Right lobe of liver (tissue), 6 donors: ENCODE measurements around the gene BBLN. TPM values are rescaled to one million over a fixed set of nuclear protein-coding genes. Genes with fewer than 3 reads are reported as not detected.

Experiments
- ATAC-seq, 4 donors: fragments of 200-7000 bp; cut with Tn5 transposase; one replicate each; pipeline ENCODE4 v1.9.1; 2020; ENCODE audit warnings: mild to moderate bottlenecking in 4 of 4, moderate library complexity in 4 of 4
- DNase-seq, 3 donors: peaks; one replicate each; pipeline ENCODE4 v3.0.0-alpha.2; 2020
- H3K27ac ChIP-seq, 3 donors: fragments of 200-600 bp; one replicate each; pipeline ENCODE4 v1.8.0; 2022
- H3K27me3 ChIP-seq, 2 donors: fragments of 200-600 bp; one replicate each; pipeline ENCODE4 v1.8.0; 2022
- H3K36me3 ChIP-seq, 4 donors: fragments of 200-600 bp; sonication (generic) in 1 of 4; one replicate each; pipeline versions ENCODE4 v1.5.1 to v1.8.0; 2017 to 2022; ENCODE audit warnings: control low read depth in 1 of 4
- H3K4me1 ChIP-seq, 4 donors: fragments of 200-600 bp; sonication (generic) in 1 of 4; one replicate each; pipeline versions ENCODE4 v1.5.1 to v1.8.0; 2017 to 2022; ENCODE audit warnings: control low read depth in 1 of 4
- H3K4me3 ChIP-seq, 3 donors: fragments of 200-600 bp; one replicate each; pipeline ENCODE4 v1.8.0; 2022
- H3K9me3 ChIP-seq, 4 donors: fragments of 200-600 bp; sonication (generic) in 1 of 4; one replicate each; pipeline versions ENCODE4 v1.5.1 to v1.8.0; 2017 to 2022; ENCODE audit warnings: control low read depth in 1 of 4
- POLR2A ChIP-seq: fragments of 450-650 bp; IDR thresholded peaks from one replicate; pipeline ENCODE4 v1.6.1; 2017; ENCODE audit warnings: antibody characterized with exemption, mild to moderate bottlenecking
- WGBS: methylation state at CpG from one replicate; pipeline ENCODE4 v1.1.6; 2018; ENCODE audit warnings: low coverage, low lambda C conversion rate; ENCODE audit not compliant: insufficient coverage; ENCODE audit errors: missing lambda C conversion rate; 5-methylcytosine and 5-hydroxymethylcytosine counted together
- intact Hi-C, 2 donors: fragments of 100-400 bp; cut with DNase I; formaldehyde crosslinking; loops; one replicate each; pipeline versions ENCODE4 v1.11.2 to v1.14.1; 2022
- total RNA-seq, 6 experiments: library from RNA; depleted of rRNA in 2 of 6; stranded (reverse); fragments of >200 nt in 2 of 6; fragmentation: NEBNext Ultra II Directional in 3 of 6; extraction: Animal tissue kit (Norgen Biotek cat#: 25700) in 3 of 6; gene quantifications; one replicate each; pipeline versions ENCODE4 v1.1.0 to v1.2.4, GENCODE V29; 2016 to 2023
- TF ChIP-seq, protein P1 (sequence below), 4 donors: fragments of 200-600 bp in 3 of 4; fragments of 450-650 bp in 1 of 4; IDR thresholded peaks; one replicate each; pipeline versions ENCODE4 v1.5.1 to v1.8.0; 2016 to 2022; ENCODE audit warnings: antibody characterized with exemption in 4 of 4, mild to moderate bottlenecking in 2 of 4
- donor health status: DM: no; HTN: yes; CAD: no.
- donor health status: DM: no; HTN: no; CAD: no.
- donor health status: DM: no; HTN: no; CAD: no.
- donor health status: DM: no; HTN: yes; CAD: no.
- donor health status: DM: no; HTN: yes; CAD: no.

Gene BBLN
- total RNA-seq, 6 experiments from 2014 or later, result 13.5 to 192 (median 17.7) TPM

DNA sequence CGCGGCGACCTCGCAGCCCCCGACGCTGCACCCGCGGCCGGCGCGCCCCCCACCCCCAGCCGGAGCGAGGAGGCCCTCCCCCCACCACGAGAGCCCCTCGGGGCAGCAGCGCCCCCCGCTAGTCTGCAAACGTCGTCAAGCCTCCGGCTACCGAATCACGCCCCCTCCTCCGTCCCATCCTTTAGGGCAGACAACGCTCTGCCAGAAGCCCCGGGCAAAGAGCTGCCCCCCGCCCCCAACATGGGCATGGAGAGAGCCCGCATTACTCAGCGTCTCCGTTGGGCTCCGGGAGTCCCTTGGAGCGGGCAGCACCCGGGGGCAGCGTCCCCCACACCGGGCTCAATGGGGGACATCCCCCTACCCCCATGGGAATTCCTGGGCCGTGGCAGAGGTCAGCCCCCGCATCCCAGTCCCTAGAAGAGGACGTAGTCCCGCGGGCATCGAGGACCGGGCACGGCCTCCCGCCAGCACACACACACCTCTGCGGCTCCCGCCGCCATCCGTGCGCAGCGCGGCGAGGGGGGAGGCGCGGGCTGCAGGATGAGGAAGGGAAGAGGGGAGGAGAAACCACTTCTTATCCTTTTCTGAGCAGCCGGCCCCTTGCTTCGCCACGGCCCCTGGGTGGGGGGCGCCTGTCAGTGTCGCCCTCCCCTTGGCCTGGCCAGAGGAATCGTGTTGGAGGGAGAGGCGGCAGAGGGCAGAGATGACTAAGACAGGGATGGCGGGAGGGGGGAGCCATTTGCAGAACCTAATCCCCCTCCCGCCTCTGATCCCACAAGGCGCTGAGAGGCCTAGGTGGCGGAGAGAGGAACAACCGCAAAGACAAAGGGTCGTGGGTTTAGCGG, 43.9 kb downstream of the BBLN start:
- intact Hi-C loops, result no loop called here
- Histone ChIP-seq H3K27ac (no peak overlapping the region), H3K4me3 (peak overlapping the region; percentile 38 to 60 (median 46)), H3K4me1 (peaks cover 0 to 12% (median 0%) of the 10 kb centered on the region in 4 donors), H3K9me3 (no peaks in the 10 kb centered on the region), H3K36me3 (no peaks in the 10 kb centered on the region), H3K27me3 (no peaks in the 10 kb centered on the region)
- ATAC-seq (peak in 3 of 4 donors; percentile 12 to 30 (median 17)), DNase-seq (peak in 1 of 3 donors; percentile 57)
- TF ChIP-seq POLR2A, result no peak
- TF ChIP-seq, protein P1, sequence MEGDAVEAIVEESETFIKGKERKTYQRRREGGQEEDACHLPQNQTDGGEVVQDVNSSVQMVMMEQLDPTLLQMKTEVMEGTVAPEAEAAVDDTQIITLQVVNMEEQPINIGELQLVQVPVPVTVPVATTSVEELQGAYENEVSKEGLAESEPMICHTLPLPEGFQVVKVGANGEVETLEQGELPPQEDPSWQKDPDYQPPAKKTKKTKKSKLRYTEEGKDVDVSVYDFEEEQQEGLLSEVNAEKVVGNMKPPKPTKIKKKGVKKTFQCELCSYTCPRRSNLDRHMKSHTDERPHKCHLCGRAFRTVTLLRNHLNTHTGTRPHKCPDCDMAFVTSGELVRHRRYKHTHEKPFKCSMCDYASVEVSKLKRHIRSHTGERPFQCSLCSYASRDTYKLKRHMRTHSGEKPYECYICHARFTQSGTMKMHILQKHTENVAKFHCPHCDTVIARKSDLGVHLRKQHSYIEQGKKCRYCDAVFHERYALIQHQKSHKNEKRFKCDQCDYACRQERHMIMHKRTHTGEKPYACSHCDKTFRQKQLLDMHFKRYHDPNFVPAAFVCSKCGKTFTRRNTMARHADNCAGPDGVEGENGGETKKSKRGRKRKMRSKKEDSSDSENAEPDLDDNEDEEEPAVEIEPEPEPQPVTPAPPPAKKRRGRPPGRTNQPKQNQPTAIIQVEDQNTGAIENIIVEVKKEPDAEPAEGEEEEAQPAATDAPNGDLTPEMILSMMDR (IDR thresholded peaks at IDR 0.05), result no peak
- WGBS, result 1% methylated on average over 28 of the region's 67 CpGs

DNA sequence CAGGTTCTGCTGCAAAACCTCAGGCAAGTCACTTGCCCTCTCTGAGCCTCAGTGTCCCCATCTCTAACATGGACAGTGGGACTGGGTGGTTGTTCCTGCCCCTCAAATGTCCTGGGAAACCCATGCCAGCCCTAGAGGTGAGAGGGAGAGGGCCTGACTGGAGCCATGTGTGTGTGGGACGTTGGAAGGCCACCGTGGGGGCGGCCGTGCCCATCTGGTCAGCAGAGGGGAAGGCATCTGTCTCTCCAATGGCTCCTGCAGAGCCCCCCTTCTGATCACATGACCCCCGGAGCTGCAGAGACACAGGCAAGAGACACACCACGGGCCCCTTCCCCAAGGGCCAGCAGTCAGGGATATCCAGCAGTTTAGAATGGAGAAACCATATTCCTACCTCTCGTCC, 44.8 kb downstream of the BBLN start:
- ATAC-seq (no peak), DNase-seq (peak in 1 of 3 donors; percentile 29)
- no peaks in the 10 kb centered on the region for H3K36me3 ChIP-seq
- TF ChIP-seq, protein P1 (IDR thresholded peaks at IDR 0.05), result no peak
- no peak for TF ChIP-seq POLR2A
- no peak overlapping the region for H3K27ac ChIP-seq
- WGBS, result no CpG with 5 or more reads among the region's 7 CpGs
- no peaks in the 10 kb centered on the region for H3K27me3 ChIP-seq
- intact Hi-C loops, result no loop called here
- H3K4me1 ChIP-seq, result peaks cover 0 to 12% (median 0%) of the 10 kb centered on the region in 4 donors
- no peak overlapping the region for H3K4me3 ChIP-seq
- H3K9me3 ChIP-seq, result no peaks in the 10 kb centered on the region

DNA sequence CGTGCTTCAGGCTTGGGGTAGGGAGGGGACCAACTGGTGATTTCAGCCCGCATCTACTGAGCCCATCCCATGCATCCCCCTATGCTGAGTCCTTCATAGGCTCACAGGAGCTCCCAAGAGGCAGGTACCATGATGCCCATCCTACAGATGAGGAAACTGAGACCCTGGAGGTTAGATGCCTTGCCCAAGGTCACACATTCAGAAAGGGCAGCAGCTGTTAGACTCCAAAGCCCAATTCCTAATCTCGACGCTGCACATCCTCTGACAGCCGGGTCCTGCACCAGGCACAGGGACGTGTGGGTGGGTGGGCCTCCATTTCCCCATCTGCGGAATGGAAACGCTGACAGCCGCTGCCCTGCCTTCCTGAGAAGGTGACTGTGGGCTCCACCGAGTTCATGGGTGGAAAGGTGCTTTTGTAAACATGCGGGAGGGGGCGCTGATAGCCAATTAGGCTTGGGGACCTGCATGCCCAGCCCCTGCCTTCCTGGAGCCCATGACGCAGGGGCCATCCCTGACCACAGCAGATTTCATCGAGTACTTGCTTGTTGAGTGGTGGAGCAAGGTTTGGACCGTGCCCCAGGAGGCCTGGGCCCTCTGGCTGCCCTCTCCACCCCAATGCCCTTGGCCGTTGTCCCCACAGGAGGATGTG, 45.4 kb downstream of the BBLN start:
- no peak overlapping the region for H3K27ac ChIP-seq
- ATAC-seq, result peak in 1 of 4 donors; percentile 10
- H3K27me3 ChIP-seq, result no peaks in the 10 kb centered on the region
- no peak for DNase-seq
- H3K4me3 ChIP-seq, result no peak overlapping the region
- H3K9me3 ChIP-seq, result no peaks in the 10 kb centered on the region
- no peak for TF ChIP-seq POLR2A
- TF ChIP-seq, protein P1 (IDR thresholded peaks at IDR 0.05), result no peak
- 24% methylated on average over 3 of the region's 16 CpGs for WGBS
- intact Hi-C loops, result no loop called here
- H3K4me1 ChIP-seq, result peaks cover 0 to 12% (median 0%) of the 10 kb centered on the region in 4 donors
- H3K36me3 ChIP-seq, result no peaks in the 10 kb centered on the region

DNA sequence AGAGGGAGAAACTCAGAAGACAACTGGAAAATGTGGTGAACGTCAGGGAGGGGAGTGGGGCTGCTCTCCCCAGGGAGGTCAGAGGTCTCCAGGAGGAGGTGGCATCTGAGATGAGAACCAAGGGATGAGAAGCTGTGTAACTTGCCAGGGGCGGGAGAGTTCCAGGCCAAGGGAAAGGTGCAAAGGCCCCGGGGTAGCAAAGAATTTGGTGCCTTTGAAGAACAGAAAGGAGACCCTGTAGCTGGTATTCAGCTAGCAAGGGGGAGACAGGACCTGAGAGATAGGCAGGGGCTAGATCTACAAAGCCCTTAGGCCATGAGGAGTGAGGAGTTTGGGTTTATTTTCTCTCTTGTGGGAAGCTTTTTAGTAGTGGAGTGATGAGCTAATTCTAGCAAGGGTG, 46.4 kb downstream of the BBLN start:
- DNase-seq (no peak), ATAC-seq (no peak)
- Histone ChIP-seq H3K36me3 (no peaks in the 10 kb centered on the region), H3K4me3 (no peak overlapping the region), H3K27ac (no peak overlapping the region), H3K9me3 (no peaks in the 10 kb centered on the region), H3K4me1 (peaks cover 0 to 19% (median under 1%) of the 10 kb centered on the region in 4 donors), H3K27me3 (no peaks in the 10 kb centered on the region)
- TF ChIP-seq POLR2A, result no peak
- TF ChIP-seq, protein P1 (IDR thresholded peaks at IDR 0.05), result no peak
- intact Hi-C loops, result no loop called here
- WGBS, result 71% methylated on average over 3 of the region's 3 CpGs
